ENCODE data around the gene CHRNB1. TPM values are rescaled to one million over a fixed set of nuclear protein-coding genes. Genes with fewer than 3 reads are reported as not detected.

Gene CHRNB1
- total RNA-seq, 1 donor from 2014 or later: 11.7 TPM

- Histone ChIP-seq H3K27me3 (ENCODE audit: insufficient read depth, low read length) (no peaks in the 10 kb centered on the region), H3K27ac (ENCODE audit: low read depth, low read length) (no peak overlapping the region), H4K20me1 (ENCODE audit: insufficient read depth, low read length) (peaks cover 19% of the 10 kb centered on the region), H3K79me2 (ENCODE audit: insufficient read depth, low read length) (no peaks in the 10 kb centered on the region), H3K4me2 (ENCODE audit: low read length) (no peak overlapping the region), H3K9me3 (ENCODE audit: insufficient read depth, low read depth, low read length) (no peaks in the 10 kb centered on the region), H3K4me1 (ENCODE audit: insufficient read depth, low read length) (peaks cover 8% of the 10 kb centered on the region), H3K36me3 (ENCODE audit: insufficient read depth, low read length) (no peaks in the 10 kb centered on the region), H2AFZ (ENCODE audit: low read depth, low read length) (no peak overlapping the region), H3K4me3 (ENCODE audit: insufficient read depth, low read depth, low read length) (no peak overlapping the region), H3K9ac (ENCODE audit: low read length) (no peak overlapping the region)
- Mint-ChIP-seq H3K4me3 (ENCODE audit: unreplicated experiment) (no peak overlapping the region), H3K4me1 (ENCODE audit: low read depth, unreplicated experiment) (peaks cover 4% of the 10 kb centered on the region), H3K27ac (ENCODE audit: unreplicated experiment) (no peak overlapping the region), H3K27me3 (ENCODE audit: low read depth, unreplicated experiment) (no peaks in the 10 kb centered on the region), H3K36me3 (ENCODE audit: low read depth, unreplicated experiment) (peaks cover 31% of the 10 kb centered on the region), H3K9me3 (ENCODE audit: unreplicated experiment) (no peaks in the 10 kb centered on the region)
- no peak for TF ChIP-seq EZH2 (IDR thresholded peaks at IDR 0.05; ENCODE audit: insufficient read depth, low read length)
- TF ChIP-seq, protein P1, sequence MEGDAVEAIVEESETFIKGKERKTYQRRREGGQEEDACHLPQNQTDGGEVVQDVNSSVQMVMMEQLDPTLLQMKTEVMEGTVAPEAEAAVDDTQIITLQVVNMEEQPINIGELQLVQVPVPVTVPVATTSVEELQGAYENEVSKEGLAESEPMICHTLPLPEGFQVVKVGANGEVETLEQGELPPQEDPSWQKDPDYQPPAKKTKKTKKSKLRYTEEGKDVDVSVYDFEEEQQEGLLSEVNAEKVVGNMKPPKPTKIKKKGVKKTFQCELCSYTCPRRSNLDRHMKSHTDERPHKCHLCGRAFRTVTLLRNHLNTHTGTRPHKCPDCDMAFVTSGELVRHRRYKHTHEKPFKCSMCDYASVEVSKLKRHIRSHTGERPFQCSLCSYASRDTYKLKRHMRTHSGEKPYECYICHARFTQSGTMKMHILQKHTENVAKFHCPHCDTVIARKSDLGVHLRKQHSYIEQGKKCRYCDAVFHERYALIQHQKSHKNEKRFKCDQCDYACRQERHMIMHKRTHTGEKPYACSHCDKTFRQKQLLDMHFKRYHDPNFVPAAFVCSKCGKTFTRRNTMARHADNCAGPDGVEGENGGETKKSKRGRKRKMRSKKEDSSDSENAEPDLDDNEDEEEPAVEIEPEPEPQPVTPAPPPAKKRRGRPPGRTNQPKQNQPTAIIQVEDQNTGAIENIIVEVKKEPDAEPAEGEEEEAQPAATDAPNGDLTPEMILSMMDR (IDR thresholded peaks at IDR 0.05; ENCODE audit: insufficient read depth, low read depth, low read length): no peak
- DNase-seq (ENCODE audit: low read depth) (no peak), FAIRE-seq (no peak)
Observed at GRCh38 chr17:7415784-7416183, 29.1 kb upstream of the CHRNB1 start.

GRCh38 chr17:7416323-7416722 is 28.5 kb upstream of the CHRNB1 start:
- Mint-ChIP-seq H3K4me1 (ENCODE audit: low read depth, unreplicated experiment) (peaks cover 4% of the 10 kb centered on the region), H3K27ac (ENCODE audit: unreplicated experiment) (no peak overlapping the region), H3K36me3 (ENCODE audit: low read depth, unreplicated experiment) (peaks cover 30% of the 10 kb centered on the region), H3K9me3 (ENCODE audit: unreplicated experiment) (no peaks in the 10 kb centered on the region), H3K4me3 (ENCODE audit: unreplicated experiment) (no peak overlapping the region), H3K27me3 (ENCODE audit: low read depth, unreplicated experiment) (no peaks in the 10 kb centered on the region)
- Histone ChIP-seq H3K4me3 (ENCODE audit: insufficient read depth, low read depth, low read length) (no peak overlapping the region), H3K79me2 (ENCODE audit: insufficient read depth, low read length) (no peaks in the 10 kb centered on the region), H3K27me3 (ENCODE audit: insufficient read depth, low read length) (no peaks in the 10 kb centered on the region), H3K4me2 (ENCODE audit: low read length) (no peak overlapping the region), H2AFZ (ENCODE audit: low read depth, low read length) (no peak overlapping the region), H3K36me3 (ENCODE audit: insufficient read depth, low read length) (no peaks in the 10 kb centered on the region), H3K9me3 (ENCODE audit: insufficient read depth, low read depth, low read length) (no peaks in the 10 kb centered on the region), H3K27ac (ENCODE audit: low read depth, low read length) (no peak overlapping the region), H3K4me1 (ENCODE audit: insufficient read depth, low read length) (peaks cover 8% of the 10 kb centered on the region), H3K9ac (ENCODE audit: low read length) (no peak overlapping the region), H4K20me1 (ENCODE audit: insufficient read depth, low read length) (peaks cover 19% of the 10 kb centered on the region)
- FAIRE-seq (no peak), DNase-seq (ENCODE audit: low read depth) (no peak)
- TF ChIP-seq EZH2 (IDR thresholded peaks at IDR 0.05; ENCODE audit: insufficient read depth, low read length): no peak
- TF ChIP-seq, protein P1 (IDR thresholded peaks at IDR 0.05; ENCODE audit: insufficient read depth, low read depth, low read length): no peak

GRCh38 chr17:7417056-7417655 is 27.7 kb upstream of the CHRNB1 start:
- Histone ChIP-seq H3K79me2 (ENCODE audit: insufficient read depth, low read length) (no peaks in the 10 kb centered on the region), H3K9me3 (ENCODE audit: insufficient read depth, low read depth, low read length) (no peaks in the 10 kb centered on the region), H3K4me3 (ENCODE audit: insufficient read depth, low read depth, low read length) (no peak overlapping the region), H3K4me1 (ENCODE audit: insufficient read depth, low read length) (peaks cover 8% of the 10 kb centered on the region), H3K27ac (ENCODE audit: low read depth, low read length) (no peak overlapping the region), H2AFZ (ENCODE audit: low read depth, low read length) (no peak overlapping the region), H4K20me1 (ENCODE audit: insufficient read depth, low read length) (peaks cover 19% of the 10 kb centered on the region), H3K9ac (ENCODE audit: low read length) (no peak overlapping the region), H3K27me3 (ENCODE audit: insufficient read depth, low read length) (no peaks in the 10 kb centered on the region), H3K36me3 (ENCODE audit: insufficient read depth, low read length) (no peaks in the 10 kb centered on the region), H3K4me2 (ENCODE audit: low read length) (no peak overlapping the region)
- no peaks in the 10 kb centered on the region for H3K9me3 Mint-ChIP-seq (ENCODE audit: unreplicated experiment)
- H3K4me1 Mint-ChIP-seq (ENCODE audit: low read depth, unreplicated experiment): peaks cover 4% of the 10 kb centered on the region
- no peak for TF ChIP-seq EZH2 (IDR thresholded peaks at IDR 0.05; ENCODE audit: insufficient read depth, low read length)
- TF ChIP-seq, protein P1 (IDR thresholded peaks at IDR 0.05; ENCODE audit: insufficient read depth, low read depth, low read length): no peak
- peaks cover 29% of the 10 kb centered on the region for H3K36me3 Mint-ChIP-seq (ENCODE audit: low read depth, unreplicated experiment)
- no peak overlapping the region for H3K4me3 Mint-ChIP-seq (ENCODE audit: unreplicated experiment)
- H3K27ac Mint-ChIP-seq (ENCODE audit: unreplicated experiment): no peak overlapping the region
- no peaks in the 10 kb centered on the region for H3K27me3 Mint-ChIP-seq (ENCODE audit: low read depth, unreplicated experiment)
- no peak for DNase-seq (ENCODE audit: low read depth)
- FAIRE-seq: no peak
